ENCODE measurements around the gene IGLL5. TPM values are rescaled to one million over a fixed set of nuclear protein-coding genes. Genes with fewer than 3 reads are reported as not detected.

The IGLL5 gene
- total and polyA plus RNA-seq, 2 donors (not counting 3 experiments of a cell fraction or from before 2014, with no cell fraction given): not detected

- Histone ChIP-seq H2AFZ (ENCODE audit: low read depth, low read length) (no peak overlapping the region), H3K4me1 (ENCODE audit: control insufficient read depth, extremely low read depth, insufficient read depth, low read length) (no peaks in the 10 kb centered on the region), H3K4me2 (ENCODE audit: insufficient read depth, low read length) (no peak overlapping the region), H3K27me3 (ENCODE audit: control insufficient read depth in 2 of 2, insufficient read depth in 2 of 2, low read length in 2 of 2) (peaks cover 0 to 3% of the 10 kb centered on the region in 2 experiments), H3K9me3 (replicated peaks; ENCODE audit: control insufficient read depth, insufficient read depth, low read length) (no peaks in the 10 kb centered on the region), H3K9ac (replicated peaks; ENCODE audit: extremely low read depth, insufficient read depth, low read length) (no peak overlapping the region), H3K27ac (ENCODE audit: insufficient read depth, low read depth, low read length) (no peak overlapping the region), H4K20me1 (replicated peaks; ENCODE audit: control insufficient read depth, extremely low read depth, insufficient read depth, low read length) (no peaks in the 10 kb centered on the region), H3K4me3 (replicated peaks in 1 of 3; ENCODE audit: insufficient read depth in 1 of 3, low read depth in 1 of 3, low read length in 3 of 3) (no peak overlapping the region), H3K36me3 (ENCODE audit: control insufficient read depth in 2 of 2, extremely low read depth in 1 of 2, insufficient read depth in 2 of 2, low read length in 2 of 2) (no peaks in the 10 kb centered on the region), H3K79me2 (ENCODE audit: control insufficient read depth, insufficient read depth, low read length) (no peaks in the 10 kb centered on the region), H3K9me1 (replicated peaks; ENCODE audit: control insufficient read depth, extremely low read depth, insufficient read depth, low read length) (no peaks in the 10 kb centered on the region)
- FAIRE-seq: no peak
- BruUV-seq (replicated peaks): no TSS peak
- CTCF ChIA-PET: interaction anchor here (1.1 kb wide), 1 partner anchor 57 kb away, joined by 3 read pairs; no protein-coding TSS in a partner anchor
- no peak for DNase-seq (ENCODE audit: low read depth, low spot score)
- POLR2A ChIA-PET: no interaction called here
- intact Hi-C loops (cut with micrococcal nuclease): no loop called here
- dilution Hi-C loops (cut with MboI; ENCODE audit: extremely low pct_ligation_motif_present, low sequenced_read_pairs): no loop called here
- TF ChIP-seq POLR2AphosphoS5 (IDR thresholded peaks at IDR 0.05; ENCODE audit: insufficient read depth, low read depth, low read length) (no peak), JUN (IDR thresholded peaks at IDR 0.05; ENCODE audit: borderline replicate concordance, insufficient read depth, insufficient read length, low read depth) (no peak), POLR2A (IDR thresholded peaks at IDR 0.05; ENCODE audit: low read depth, low read length) (no peak), MAX (IDR thresholded peaks at IDR 0.05; ENCODE audit: insufficient read depth, insufficient read length) (no peak)
These were observed 47.0 kb downstream of the IGLL5 start for GRCh38 chr22:22934543-22935055.

GRCh38 chr22:22935056-22935545 is 47.5 kb downstream of the IGLL5 start:
- H3K4me3 ChIP-seq (replicated peaks in 1 of 3; ENCODE audit: insufficient read depth in 1 of 3, low read depth in 1 of 3, low read length in 3 of 3): no peak overlapping the region
- H3K9me3 ChIP-seq (replicated peaks; ENCODE audit: control insufficient read depth, insufficient read depth, low read length): no peaks in the 10 kb centered on the region
- H3K9me1 ChIP-seq (replicated peaks; ENCODE audit: control insufficient read depth, extremely low read depth, insufficient read depth, low read length): no peaks in the 10 kb centered on the region
- dilution Hi-C loops (cut with MboI; ENCODE audit: extremely low pct_ligation_motif_present, low sequenced_read_pairs): no loop called here
- intact Hi-C loops (cut with micrococcal nuclease): no loop called here
- no peak overlapping the region for H3K9ac ChIP-seq (replicated peaks; ENCODE audit: extremely low read depth, insufficient read depth, low read length)
- BruUV-seq (replicated peaks): no TSS peak
- ChIA-PET POLR2A (no interaction called here), CTCF (interaction anchor here (1.1 kb wide), 1 partner anchor 57 kb away, joined by 3 read pairs; no protein-coding TSS in a partner anchor)
- TF ChIP-seq POLR2A (IDR thresholded peaks at IDR 0.05; ENCODE audit: low read depth, low read length) (no peak), CTCF (IDR thresholded peaks at IDR 0.05; ENCODE audit: extremely low read depth in 1 of 2, insufficient read depth in 1 of 2, low read depth in 1 of 2, low read length in 2 of 2) (no peak), JUN (IDR thresholded peaks at IDR 0.05; ENCODE audit: borderline replicate concordance, insufficient read depth, insufficient read length, low read depth) (no peak), MYC (IDR thresholded peaks at IDR 0.05; ENCODE audit: low read depth, low read length) (no peak), EZH2 (IDR thresholded peaks at IDR 0.05; ENCODE audit: borderline replicate concordance, low read depth, low read length, severe bottlenecking) (no peak), GATA2 (IDR thresholded peaks at IDR 0.05; ENCODE audit: insufficient read depth, insufficient read length, low read depth, low read length) (no peak), FOS (IDR thresholded peaks at IDR 0.05; ENCODE audit: borderline replicate concordance, insufficient read depth, low read length) (no peak), POLR2AphosphoS5 (IDR thresholded peaks at IDR 0.05; ENCODE audit: insufficient read depth, low read depth, low read length) (no peak), MAX (IDR thresholded peaks at IDR 0.05; ENCODE audit: insufficient read depth, insufficient read length) (no peak)
- no peak overlapping the region for H3K27ac ChIP-seq (ENCODE audit: insufficient read depth, low read depth, low read length)
- no peak for DNase-seq (ENCODE audit: low read depth, low spot score)
- H3K27me3 ChIP-seq (ENCODE audit: control insufficient read depth in 2 of 2, insufficient read depth in 2 of 2, low read length in 2 of 2): peaks cover 0 to 3% of the 10 kb centered on the region in 2 experiments
- H2AFZ ChIP-seq (ENCODE audit: low read depth, low read length): no peak overlapping the region
- no peak for FAIRE-seq
- H4K20me1 ChIP-seq (replicated peaks; ENCODE audit: control insufficient read depth, extremely low read depth, insufficient read depth, low read length): no peaks in the 10 kb centered on the region
- no peaks in the 10 kb centered on the region for H3K36me3 ChIP-seq (ENCODE audit: control insufficient read depth in 2 of 2, extremely low read depth in 1 of 2, insufficient read depth in 2 of 2, low read length in 2 of 2)
- H3K4me1 ChIP-seq (ENCODE audit: control insufficient read depth, extremely low read depth, insufficient read depth, low read length): no peaks in the 10 kb centered on the region
- H3K79me2 ChIP-seq (ENCODE audit: control insufficient read depth, insufficient read depth, low read length): no peaks in the 10 kb centered on the region
- no peak overlapping the region for H3K4me2 ChIP-seq (ENCODE audit: insufficient read depth, low read length)

Measured in endothelial cell of umbilical vein (primary cell).